Stimulated activated CD4-positive, alpha-beta T cell treated with anti-CD3 and anti-CD28 coated beads, TNF-alpha, amount 100 ng/mL, for 48 hours (primary cell): ENCODE data around the gene HOXA3.

Experiments used
- DNase-seq, 3 donors: peaks; one replicate each; pipeline ENCODE4 v3.0.0-alpha.2; 2020; ENCODE audit warnings: low read depth in 3 of 3

Gene HOXA3

DNA sequence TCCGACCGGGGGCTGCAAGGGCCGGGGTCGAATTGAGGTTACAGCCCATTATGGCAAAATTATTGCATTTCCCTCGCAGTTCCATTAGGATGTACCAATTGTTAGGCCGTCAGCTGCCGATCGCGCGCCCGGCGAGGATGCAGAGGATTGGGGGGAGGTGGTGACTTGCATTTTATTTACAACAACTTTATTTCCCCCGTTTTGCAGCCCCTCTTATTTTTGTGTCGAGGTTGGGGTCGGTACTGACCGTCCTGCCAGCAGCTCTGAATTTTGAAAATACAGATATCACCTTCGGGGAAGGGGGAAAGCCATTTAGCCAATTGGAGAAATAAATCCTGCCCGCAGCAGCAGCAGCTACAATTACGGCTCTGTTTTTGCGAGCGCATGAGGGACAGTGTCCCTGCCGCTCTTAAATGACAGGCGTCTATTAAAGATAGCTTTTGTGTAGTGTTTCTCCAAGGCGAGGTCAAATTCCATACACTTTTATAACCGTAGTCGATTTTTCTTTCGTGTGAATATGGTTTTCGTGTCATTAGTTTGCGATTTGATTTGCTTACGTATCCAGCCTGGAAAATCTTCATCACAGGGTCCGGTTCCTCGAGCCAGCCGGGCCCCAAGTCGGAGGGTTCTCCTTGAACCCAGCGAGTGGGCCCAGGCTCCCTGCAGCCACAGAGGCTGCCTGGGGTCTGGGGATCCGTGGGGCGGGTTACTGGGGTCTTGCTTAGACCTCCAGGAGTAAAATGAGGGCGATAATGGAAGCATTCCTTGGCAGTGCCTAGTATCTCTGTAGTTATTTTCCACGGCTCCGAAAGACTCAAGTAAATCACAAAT lies 8.2 kb downstream of the HOXA3 start:
- no peak for DNase-seq

DNA sequence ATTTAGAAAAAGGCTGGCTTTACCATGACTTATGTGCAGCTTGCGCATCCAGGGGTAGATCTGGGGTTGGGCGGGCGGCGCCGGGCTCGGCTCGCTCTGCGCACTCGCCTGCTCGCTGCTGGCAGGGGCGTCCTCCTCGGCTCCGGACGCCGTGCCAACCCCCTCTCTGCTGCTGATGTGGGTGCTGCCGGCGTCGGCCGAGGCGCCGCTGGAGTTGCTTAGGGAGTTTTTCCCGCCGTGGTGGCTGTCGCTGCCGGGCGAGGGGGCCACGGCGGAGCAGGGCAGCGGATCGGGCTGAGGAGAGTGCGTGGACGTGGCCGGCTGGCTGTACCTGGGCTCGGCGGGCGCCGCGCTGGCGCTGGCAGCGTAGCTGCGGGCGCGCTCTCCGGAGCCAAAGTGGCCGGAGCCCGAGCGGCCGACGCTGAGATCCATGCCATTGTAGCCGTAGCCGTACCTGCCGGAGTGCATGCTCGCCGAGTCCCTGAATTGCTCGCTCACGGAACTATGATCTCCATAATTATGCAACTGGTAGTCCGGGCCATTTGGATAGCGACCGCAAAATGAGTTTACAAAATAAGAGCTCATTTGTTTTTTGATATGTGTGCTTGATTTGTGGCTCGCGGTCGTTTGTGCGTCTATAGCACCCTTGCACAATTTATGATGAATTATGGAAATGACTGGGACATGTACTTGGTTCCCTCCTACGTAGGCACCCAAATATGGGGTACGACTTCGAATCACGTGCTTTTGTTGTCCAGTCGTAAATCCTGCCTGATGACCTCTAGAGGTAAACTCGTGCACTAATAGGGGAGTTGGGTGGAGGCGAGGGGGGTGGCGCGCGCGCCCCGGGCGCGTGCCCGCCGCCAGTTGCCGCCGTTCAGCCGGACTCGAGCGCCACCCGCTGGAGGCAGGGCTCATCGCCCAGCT lies 9.1 kb downstream of the HOXA3 start, which contains the start of gene HOXA5:
TSS of gene HOXA5 (minus strand) at position 659 of the 927 bp plus-strand sequence. CDS start at position 585, 74 bp downstream.
- DNase-seq, result no peak

DNA sequence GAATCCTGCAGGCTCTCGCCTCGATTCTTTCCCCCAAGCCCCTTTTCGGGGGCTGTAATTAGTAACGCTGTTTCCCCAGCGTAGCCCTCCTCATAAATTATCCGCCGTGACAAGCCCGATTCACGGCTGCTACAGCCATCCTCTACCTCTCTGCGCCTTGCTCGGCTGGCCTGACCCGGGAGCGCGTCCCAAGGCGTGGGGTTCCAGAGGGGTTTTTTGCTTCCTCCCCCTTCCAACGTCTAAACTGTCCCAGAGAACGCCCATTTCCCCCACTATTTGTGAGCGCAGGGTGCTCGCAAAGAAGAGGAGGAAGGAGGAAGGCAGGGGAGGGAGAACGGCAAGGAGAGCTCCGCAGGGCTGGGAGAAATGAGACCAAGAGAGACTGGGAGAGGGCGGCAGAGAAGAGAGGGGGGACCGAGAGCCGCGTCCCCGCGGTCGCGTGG lies 9.8 kb downstream of the HOXA3 start:
- DNase-seq, result no peak

DNA sequence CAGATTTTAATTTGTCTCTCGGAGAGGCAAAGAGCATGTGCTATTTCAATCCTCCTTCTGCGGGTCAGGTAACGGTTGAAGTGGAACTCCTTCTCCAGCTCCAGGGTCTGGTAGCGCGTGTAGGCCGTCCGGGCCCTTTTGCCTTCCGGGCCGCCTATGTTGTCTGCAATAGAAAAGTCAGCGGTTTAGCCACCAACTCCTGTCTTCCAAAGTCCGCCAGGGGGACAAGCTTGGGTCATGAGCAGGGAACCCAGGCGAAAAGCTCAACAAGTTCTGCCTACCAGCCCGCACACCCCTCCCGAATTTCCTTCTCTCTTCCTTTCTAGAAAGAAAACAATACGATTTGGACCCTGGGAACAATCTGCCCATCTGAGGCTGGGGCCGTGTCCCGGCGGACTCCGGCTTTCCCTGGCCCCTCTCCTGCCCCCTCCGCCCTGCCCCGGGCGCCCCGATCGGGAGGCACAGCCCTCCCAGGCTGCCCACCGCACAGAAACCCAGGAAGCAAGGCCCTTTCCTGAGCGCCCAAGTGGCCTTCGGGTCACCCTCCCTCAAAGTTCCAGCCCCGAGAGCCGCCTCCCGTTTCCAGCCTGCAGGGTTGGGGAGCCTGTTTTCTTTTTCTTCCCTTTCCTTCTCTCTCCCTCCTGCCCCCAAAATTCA lies 10.3 kb downstream of the HOXA3 start:
- no peak for DNase-seq

DNA sequence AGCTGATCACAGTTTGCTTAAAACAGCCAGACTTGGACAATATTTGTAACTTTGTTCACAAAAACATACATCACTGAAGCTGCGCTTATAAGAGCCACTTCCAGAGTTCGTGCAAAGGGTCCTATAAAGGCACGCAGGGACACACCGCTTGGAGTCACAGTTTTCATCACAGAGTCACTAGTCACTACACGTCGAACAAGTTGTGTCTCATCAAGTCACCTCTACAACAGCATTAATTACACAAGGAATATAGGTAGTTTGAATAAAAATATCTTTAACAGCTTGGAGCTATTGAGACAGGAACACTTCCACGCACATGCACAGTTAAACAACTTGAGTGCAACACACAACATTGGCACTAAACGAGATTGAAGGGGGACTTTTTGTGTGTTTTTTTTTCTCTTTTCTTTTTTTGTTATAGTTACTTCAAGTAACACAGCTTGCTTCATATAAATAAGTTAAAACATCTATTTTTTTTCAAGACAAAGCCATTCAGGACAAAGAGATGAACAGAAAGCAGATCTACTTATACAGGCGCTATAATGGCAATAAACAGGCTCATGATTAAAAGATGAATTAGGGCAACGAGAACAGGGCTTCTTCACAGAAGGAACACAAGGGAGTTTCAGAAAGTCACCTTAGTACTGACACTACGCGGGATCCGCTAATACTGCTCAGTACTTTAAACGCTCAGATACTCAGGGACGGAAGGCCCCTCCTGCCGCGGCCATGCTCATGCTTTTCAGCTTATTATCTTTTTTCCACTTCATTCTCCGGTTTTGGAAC lies 11.1 kb downstream of the HOXA3 start:
- no peak for DNase-seq

DNA sequence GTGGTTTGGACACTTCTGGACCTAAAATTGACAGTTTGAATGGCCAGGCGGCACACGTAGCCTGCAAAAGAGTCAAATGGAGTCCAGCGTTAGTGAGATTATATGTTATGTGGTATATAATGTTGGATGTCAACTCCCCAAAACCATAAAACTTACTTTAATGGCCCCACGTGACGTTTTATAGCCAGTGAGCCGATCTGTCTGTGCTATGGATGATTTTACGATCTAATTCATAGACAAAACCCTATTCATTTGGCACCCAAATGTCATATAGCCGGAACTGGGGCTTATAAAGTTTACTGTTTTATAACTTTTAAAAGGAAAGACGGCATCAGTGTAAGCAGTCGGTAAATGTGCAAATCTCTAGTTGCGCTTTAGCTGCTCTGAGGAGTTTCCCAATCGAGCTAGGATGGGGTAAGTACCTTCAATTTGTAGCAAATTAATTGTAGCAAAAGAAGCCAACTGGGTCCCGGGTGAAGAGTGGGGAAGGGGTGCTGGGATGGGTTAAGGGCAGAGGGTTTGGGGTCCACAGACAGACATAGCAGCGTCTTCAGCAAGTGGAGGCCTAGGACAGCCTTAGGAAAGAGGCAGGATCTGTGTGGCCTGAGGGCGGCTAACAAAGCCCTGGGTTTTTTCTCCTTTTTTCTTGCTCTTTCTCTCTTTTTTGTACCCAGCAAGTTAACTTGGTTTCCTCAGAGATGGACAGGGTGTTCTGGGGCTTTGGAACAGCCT lies 12.1 kb downstream of the HOXA3 start:
- DNase-seq, result no peak

DNA sequence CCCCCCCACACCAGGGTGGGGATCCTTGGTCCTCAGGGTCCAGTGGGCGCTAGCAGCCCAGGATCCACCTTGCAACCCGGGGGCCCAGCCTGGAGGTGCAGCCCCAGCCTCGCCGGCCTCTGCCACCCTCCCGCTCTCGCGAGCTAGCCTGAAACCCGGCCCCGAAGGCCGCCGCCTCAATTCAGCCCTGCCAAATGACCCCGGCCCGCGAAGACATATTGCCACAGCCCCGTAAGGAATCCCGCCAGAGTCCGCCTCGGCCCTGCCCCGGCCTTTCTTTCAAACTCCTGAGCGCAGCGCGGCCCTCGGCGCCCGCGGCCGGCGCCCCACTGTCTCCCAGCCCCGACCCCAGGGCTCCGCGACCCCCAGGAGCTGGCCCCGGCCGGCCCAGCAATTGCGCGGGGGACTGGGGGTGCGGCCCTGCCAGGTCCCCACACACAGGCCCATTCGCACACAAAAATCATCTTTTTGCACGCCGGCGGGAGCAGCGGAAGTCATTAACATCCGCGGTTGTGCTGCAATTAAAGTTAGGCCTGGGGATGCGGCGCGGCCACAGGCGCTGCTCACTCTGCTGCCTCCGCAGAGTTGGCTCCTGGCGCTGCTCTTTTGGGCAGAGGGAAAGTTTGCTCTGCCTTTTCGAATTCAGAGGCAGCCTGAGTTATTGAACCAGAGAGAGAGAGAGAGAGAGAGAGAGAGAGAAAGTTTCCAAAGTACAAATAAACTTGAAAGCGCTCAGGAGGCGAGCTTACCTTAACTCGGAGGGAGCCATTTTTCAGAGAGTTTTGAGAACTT lies 12.9 kb downstream of the HOXA3 start:
- no peak for DNase-seq

DNA sequence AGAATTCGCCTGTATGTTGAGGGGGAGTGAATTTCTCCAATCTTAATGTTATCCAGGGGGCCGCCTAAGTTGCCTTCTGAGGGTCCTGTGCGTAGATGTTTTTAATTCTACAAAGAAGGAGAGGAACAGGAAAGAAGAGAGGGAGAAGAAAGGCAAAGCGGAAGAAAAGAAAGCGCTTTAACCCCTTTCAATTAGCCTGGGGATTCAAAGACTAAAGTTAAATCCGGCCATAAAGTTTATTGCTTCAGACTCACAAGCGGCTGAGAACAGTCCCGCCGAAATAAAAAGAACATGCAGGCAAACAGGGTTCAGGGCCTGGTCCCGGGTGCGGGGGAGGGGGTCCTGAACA lies 13.4 kb downstream of the HOXA3 start:
- no peak for DNase-seq

DNA sequence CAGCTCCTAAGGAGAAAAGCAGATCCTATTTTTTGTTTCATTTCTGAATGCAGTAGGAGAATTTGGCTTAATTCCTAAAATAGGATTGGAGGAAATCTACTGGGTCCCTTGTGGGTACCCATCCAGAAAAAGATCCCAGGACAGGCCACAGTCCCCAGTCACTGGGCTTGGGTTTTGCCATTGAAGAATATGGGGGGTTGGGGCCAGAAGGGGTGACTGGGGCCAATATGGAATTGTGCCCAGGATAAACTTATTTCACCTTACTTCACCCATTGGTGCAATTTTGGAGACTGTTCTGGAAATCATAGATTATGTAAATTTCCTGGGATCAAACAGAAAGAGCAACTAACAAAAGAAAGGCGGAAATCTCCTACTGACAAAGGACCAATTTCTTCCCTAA lies 13.9 kb downstream of the HOXA3 start:
- no peak for DNase-seq

DNA sequence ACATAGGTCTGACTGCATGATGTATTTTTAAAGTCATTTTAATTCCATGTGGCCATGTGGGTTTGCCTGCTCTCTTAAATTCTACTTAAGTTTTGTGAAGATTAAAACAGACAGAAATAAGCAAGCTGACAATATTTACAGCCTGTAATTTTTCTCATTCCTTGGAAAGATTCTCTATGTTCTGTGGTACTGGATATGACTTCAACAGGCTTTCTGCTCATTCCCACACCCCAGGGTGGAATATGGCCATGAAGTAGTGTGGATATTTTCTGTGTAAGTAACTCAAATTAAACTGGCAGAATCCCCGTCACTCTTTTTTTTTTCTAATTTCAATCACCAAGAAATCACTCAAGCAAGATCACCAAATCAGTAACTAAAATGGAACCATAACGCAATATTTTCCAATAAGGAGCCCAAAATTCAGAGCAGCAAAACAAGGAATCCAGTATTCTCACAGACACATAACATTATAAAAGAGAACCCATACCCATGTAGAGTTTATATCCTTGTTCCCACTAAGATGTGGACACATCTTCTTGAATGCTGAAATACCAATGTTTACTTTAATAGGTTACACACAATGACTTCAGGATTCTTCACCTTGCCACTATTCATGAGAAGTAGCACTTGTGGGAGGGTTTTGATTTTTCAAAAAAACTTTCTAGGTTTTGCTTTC lies 14.6 kb downstream of the HOXA3 start:
- no peak for DNase-seq

DNA sequence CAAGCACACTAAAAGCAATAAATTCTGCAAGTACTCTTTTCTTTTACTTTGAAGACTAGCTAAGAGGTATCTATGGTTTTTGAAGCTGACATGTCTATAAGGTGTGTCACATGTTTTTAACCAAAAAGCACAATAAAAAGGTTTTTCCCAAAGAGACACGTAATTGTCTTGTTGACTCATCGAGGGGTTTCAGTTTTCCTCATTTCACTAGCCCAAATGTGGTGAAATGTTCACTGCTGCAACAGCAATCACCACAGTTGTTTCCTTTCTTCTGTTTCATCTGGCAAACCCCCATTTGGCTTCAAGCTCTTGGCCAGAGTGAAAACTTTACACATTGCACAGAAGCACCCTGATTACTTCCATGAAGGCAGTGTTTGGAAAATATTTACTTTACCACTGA lies 18.0 kb downstream of the HOXA3 start:
- no peak for DNase-seq

DNA sequence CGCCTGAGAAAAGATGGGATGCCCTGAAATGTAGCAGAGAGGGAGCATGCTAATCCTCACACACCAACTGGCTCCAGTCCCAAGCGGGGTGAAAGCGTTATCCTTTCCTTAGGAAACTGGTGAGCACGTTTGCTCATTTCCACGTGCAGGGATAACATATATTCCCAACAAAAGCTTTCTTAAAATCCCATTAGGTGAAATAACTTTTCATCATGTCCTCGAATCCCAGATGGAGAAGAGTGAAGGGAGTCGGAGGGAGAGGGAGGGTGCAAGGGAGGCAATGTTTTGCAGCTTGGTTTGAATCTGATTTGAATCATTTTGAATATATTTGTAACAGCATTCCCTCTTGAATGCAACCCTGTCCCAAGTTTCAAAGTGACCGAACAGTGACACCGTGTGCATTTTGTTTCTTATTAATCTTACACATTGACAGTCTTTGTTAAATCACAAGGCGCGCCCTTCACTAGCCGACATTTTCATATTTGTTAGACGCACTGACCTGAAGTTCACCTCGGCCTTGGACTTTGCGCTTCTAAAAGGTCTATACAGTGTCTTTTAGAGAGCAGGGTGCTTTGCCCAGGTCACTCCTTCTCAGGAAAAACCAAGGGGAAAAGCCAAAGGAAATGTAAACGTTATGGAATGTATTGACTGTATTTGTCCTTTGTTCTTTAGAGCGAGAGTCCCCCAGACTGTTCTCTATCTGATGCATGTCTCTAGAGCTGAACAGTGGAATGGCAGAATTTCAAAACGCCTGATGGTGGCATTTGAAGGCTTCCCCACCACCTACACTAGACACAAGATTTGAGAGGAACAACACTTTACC lies 18.8 kb downstream of the HOXA3 start:
- no peak for DNase-seq

DNA sequence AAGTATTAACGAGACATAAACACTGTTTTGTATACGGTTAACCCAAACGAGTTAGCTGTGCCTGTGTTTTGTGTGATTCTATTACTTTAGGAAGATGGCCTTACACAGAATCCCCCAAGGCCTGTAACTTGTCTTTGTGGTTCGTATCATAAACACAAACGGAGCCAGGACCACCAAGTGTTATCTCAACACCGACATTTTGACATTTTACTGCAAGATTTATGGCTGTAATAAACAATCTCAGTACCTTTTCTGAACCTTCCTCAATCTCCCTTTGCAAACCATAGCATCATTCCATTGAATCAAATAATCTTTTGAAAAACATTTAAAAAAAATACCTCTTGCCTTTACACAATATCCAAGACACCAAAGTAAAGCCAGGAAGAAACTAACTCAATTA lies 19.4 kb downstream of the HOXA3 start:
- no peak for DNase-seq

DNA sequence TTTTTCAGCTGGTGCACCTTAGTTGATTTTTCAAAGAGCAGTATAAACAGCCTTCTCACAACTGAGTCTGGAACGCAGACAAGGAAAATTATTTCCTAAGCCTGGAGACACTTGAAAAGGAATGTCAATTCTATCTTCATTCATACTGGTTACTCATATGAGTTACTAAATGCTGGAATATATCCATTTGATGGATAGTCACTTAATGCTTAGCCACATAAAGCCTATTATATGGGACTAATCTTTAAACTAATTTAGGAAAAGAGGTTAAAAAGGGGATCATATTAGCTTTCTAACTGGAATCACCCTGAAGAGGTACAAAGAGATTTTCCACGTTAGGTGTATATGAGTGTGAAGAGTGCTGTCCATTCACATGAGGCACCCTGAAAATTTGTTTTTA lies 20.2 kb downstream of the HOXA3 start:
- DNase-seq, result no peak

DNA sequence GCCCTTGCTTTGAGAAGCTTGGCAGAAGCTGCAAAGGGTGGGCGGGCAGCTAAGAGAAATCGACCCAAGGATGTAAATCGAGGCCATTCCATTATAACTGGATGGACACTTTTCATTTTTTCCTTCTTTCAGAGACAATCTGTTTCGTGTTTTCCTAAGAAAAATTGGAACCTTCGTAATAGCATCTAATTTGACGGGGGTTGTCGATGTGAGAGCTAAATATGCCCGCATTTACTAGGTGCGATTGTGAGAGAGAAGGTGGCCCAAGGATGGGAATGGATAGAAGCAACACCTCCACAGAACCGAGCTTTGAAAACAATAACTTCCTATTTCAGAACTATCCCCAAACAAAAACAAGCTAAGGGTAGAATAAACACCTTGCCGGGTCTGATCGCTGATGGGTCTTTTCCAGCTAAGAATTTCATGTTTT lies 21.0 kb downstream of the HOXA3 start:
- no peak for DNase-seq

DNA sequence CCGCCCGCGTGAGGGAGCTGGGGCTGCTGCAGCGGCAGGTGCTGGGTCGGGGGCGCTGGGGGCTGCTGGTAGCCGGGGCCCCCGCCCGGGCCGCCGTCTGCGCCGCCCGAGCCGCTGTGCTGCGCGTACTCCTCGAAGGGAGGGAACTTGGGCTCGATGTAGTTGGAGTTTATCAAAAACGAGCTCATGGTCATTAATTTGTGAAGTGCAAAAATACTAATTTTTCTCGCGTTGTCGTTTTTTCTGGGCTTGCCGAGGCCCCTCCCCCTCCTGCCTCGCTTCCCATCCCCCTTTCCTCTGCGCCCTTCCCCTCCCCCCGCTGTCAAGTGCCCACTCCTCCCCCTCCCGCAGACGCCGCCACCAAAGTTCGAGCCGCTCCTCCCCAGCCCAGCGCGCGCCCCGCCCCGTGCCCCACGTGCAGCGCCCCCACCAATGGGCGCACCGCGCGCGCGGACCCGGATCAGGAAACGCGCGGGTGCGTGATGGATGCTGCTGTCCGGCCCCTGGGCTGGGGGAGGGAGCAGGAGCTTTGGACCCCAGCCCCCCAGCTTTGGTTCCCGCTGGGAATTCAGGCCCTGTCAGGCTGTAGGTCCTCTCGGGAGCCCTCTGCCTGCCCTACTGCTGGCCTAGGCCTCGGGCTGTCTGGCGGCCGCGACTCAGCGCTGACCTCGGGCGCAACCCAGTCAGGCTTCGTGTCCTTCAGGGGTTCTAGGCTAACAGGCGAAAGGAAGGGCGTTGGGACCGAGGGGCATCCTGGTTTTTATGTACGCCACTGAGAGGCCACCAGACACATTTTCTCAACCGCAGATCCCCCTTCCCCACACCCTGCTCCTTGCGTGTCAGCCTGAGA lies 21.6 kb downstream of the HOXA3 start, which contains the start of gene HOXA4:
TSS of gene HOXA4 (minus strand) at position 218 of the 850 bp plus-strand sequence. CDS start at position 194, 24 bp downstream.
- DNase-seq, result peak; percentile 45 to 68 (median 64)
